NCI-H510A (cell line): Measurements from ENCODE around the gene DLGAP4.

Experiments
- DNase-seq: peaks from one replicate; lab custom pipeline; 2025; lab: John Stamatoyannopoulos, UW

DLGAP4 gene

GRCh38 chr20:36411861-36412454 lies 105.8 kb downstream of the DLGAP4 start:
- no peak for DNase-seq

- DNase-seq: no peak
These were observed 109.4 kb downstream of the DLGAP4 start for GRCh38 chr20:36415475-36416002.

- DNase-seq: no peak
These were observed 112.6 kb downstream of the DLGAP4 start for GRCh38 chr20:36418711-36419110.

- DNase-seq: no peak
These were observed 115.5 kb downstream of the DLGAP4 start for GRCh38 chr20:36421641-36422040.

GRCh38 chr20:36424314-36424713 lies 118.2 kb downstream of the DLGAP4 start:
- DNase-seq: no peak

- DNase-seq: no peak
These were observed 119.0 kb downstream of the DLGAP4 start for GRCh38 chr20:36425166-36425565.

- DNase-seq: no peak
These were observed 125.5 kb downstream of the DLGAP4 start for GRCh38 chr20:36431604-36432003.

- no peak for DNase-seq
These were observed 126.0 kb downstream of the DLGAP4 start for GRCh38 chr20:36432096-36432495.

- no peak for DNase-seq
These were observed 128.2 kb downstream of the DLGAP4 start for GRCh38 chr20:36434383-36434782.

- no peak for DNase-seq
These were observed 129.0 kb downstream of the DLGAP4 start for GRCh38 chr20:36435124-36435523.

- DNase-seq: no peak
These were observed 129.7 kb downstream of the DLGAP4 start for GRCh38 chr20:36435592-36436541.

GRCh38 chr20:36439040-36439730 lies 133.0 kb downstream of the DLGAP4 start:
- no peak for DNase-seq

- no peak for DNase-seq
These were observed 133.6 kb downstream of the DLGAP4 start for GRCh38 chr20:36439731-36440072.

- no peak for DNase-seq
These were observed 134.4 kb downstream of the DLGAP4 start for GRCh38 chr20:36440370-36441026.

GRCh38 chr20:36441027-36441414 lies 134.9 kb downstream of the DLGAP4 start:
- DNase-seq: no peak

- DNase-seq: no peak
These were observed 135.3 kb downstream of the DLGAP4 start for GRCh38 chr20:36441416-36441815.

GRCh38 chr20:36445847-36446246 lies 139.7 kb downstream of the DLGAP4 start:
- no peak for DNase-seq

- DNase-seq: no peak
These were observed 140.4 kb downstream of the DLGAP4 start for GRCh38 chr20:36446557-36446956.

GRCh38 chr20:36447101-36447500 lies 141.0 kb downstream of the DLGAP4 start:
- no peak for DNase-seq

GRCh38 chr20:36449663-36450062 lies 143.5 kb downstream of the DLGAP4 start:
- DNase-seq: no peak

GRCh38 chr20:36454332-36454697 lies 148.2 kb downstream of the DLGAP4 start:
- no peak for DNase-seq
